HG03565 (cell line): ENCODE data around the gene LHFPL4.

Experiments used
- ATAC-seq: cut with Tn5 transposase; IDR thresholded peaks from one replicate; pipeline ENCODE4 v1.9.1; 2021; ENCODE audit warnings: mild to moderate bottlenecking, moderate library complexity; ENCODE audit not compliant: unreplicated experiment

LHFPL4 gene

DNA sequence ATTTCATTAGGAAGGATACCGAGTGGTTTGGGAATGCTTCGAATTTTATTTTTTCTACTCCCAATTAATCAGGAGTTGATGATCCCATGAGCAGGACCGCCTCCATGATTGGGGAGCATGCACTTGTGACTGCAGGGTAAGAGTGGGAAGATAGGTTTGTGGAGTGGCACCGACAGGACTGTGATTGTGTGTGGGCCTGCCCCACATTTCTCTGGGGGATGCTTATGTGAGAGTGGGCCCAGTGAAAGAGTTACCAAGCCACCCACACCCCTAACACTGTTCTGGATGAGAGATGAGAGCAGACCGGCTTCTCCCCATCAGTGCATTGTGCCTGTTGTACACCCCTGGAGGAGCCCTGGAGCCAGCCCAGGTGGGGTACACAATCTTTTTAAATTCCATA lies 76.7 kb downstream of the LHFPL4 start:
- no peak for ATAC-seq

DNA sequence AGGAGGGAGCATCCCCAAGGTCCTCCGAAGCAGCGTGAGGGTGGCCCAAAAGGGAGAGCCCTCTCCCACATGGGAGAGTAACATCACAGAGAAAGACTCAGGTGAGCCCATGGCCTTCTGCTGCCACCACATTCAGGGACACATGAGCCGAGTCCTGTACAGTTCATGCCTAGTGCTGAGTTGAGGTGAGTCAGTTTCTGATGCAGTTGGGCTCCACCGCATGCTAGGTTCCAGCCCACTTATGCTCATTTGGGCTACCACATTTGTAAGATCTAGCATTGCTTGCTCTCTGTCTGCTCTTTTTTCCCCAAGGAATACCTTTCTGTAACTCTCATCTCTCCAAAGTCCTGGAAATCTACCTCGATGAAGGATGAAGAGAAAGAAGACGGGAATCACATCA lies 79.1 kb downstream of the LHFPL4 start:
- no peak for ATAC-seq

- no peak for ATAC-seq
Observed at GRCh38 chr3:9473496-9474065, 80.0 kb downstream of the LHFPL4 start.

- no peak for ATAC-seq
Observed at GRCh38 chr3:9469986-9470385, 83.6 kb downstream of the LHFPL4 start.

DNA sequence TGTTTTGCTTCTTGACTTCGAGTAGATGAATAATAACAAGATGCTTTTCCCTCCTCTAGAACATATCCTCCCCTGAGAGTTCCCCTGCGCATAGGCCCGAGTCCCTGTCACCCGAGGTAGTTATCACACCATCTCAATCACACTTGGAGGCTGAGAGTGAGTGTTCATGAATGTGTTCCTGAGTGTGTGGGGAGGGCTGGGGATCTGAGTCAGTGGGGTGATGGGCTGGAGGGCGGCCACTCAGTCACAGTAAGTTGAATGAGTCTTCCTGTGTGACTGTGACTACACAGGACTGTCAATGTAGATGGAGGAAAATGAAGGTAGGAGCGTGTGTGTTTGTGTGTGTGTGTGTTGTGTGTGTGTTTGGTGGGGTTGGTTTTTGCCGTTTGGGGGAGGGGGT lies 85.2 kb downstream of the LHFPL4 start:
- ATAC-seq: no peak

- ATAC-seq: no peak
Observed at GRCh38 chr3:9467451-9467850, 86.2 kb downstream of the LHFPL4 start.

- ATAC-seq: no peak
Observed at GRCh38 chr3:9455596-9456131, 98.0 kb downstream of the LHFPL4 start.

- no peak for ATAC-seq
Observed at GRCh38 chr3:9452417-9452816, 101.2 kb downstream of the LHFPL4 start.

DNA sequence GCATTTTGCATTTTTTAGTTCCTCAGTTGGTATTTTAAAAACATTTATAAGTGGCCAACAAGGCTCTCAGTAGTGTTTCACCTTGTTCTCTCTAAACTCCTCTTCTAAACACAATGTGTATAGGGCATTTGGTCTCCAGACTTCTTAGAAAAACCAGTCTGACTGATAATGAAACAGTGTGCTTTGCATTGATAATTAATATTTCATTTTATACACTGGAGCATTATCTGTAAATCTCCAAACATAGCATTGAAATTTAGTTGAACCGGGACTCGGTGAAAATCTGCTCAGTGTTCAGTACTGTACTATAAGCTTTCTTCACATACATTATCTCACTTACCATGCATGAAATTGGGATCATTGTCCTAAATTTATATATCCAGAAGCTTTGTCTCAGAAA lies 102.6 kb downstream of the LHFPL4 start:
- ATAC-seq: no peak

GRCh38 chr3:9450126-9450525 lies 103.5 kb downstream of the LHFPL4 start:
- no peak for ATAC-seq

DNA sequence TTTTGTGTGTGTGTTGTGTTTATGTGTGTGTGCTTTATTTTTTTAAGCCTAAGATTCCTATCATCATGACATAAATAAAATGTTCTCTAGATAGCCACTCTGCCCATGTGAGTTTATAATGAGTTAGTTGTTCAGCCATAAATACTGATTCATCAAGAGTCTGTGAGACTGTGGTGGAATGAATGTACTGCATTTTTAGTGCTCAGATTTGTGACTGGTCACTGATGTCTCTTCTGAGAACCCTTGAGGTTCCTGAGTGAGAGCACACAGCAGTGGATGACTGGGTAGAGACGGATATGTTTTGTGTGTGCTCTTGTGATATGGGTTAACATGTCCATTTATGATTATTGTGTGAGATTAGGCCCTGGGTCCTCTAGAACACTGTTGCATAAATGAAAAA lies 105.0 kb downstream of the LHFPL4 start:
- ATAC-seq: no peak
